HG02610 (cell line): Measurements from ENCODE around the gene CCNYL1.

Experiments used
- ATAC-seq: cut with Tn5 transposase; IDR thresholded peaks from one replicate; pipeline ENCODE4 v1.9.1; 2021; ENCODE audit warnings: mild to moderate bottlenecking, moderate library complexity; ENCODE audit not compliant: unreplicated experiment

The CCNYL1 gene

GRCh38 chr2:207787017-207787416 is 75.6 kb downstream of the CCNYL1 start:
- no peak for ATAC-seq

- no peak for ATAC-seq
These were observed 76.4 kb downstream of the CCNYL1 start for GRCh38 chr2:207787800-207788199.

GRCh38 chr2:207790898-207791297 is 79.5 kb downstream of the CCNYL1 start:
- ATAC-seq, result no peak

- ATAC-seq, result no peak
These were observed 80.3 kb downstream of the CCNYL1 start for GRCh38 chr2:207791579-207792243.

- ATAC-seq, result peak; percentile 81
These were observed 80.9 kb downstream of the CCNYL1 start for GRCh38 chr2:207792244-207792785.

GRCh38 chr2:207796585-207797350 is 85.3 kb downstream of the CCNYL1 start:
- ATAC-seq, result no peak

GRCh38 chr2:207801259-207801658 is 89.8 kb downstream of the CCNYL1 start:
- ATAC-seq, result no peak

- no peak for ATAC-seq
These were observed 91.2 kb downstream of the CCNYL1 start for GRCh38 chr2:207802650-207803049.
